Adrenal gland (tissue), 12 donors: ENCODE results near the gene OVOL2. TPM values are rescaled to one million over a fixed set of nuclear protein-coding genes. Genes with fewer than 3 reads are reported as not detected.

Experiments
- DNase-seq, 7 donors: peaks; one replicate each; pipeline ENCODE4 v3.0.0-alpha.2; 2019 to 2020
- H3K27ac ChIP-seq, 5 donors: fragments of 200-600 bp; sonication (generic) in 4 of 5; 1 replicate in 3 of 5; 2 replicates in 2 of 5; pipeline versions ENCODE4 v1.5.1 to v1.8.0; 2016 to 2020; ENCODE audit warnings: mild to moderate bottlenecking in 1 of 5
- H3K27me3 ChIP-seq: fragments of 200-600 bp; 2 replicates; pipeline ENCODE4 v1.8.0; 2021
- H3K36me3 ChIP-seq, 2 donors: fragments of 200-600 bp; replicated peaks in 1 of 2; 1 replicate in 1 of 2; 2 replicates in 1 of 2; pipeline versions ENCODE4 v1.5.1 to v1.8.0; 2018 to 2022
- H3K4me1 ChIP-seq, 2 donors: fragments of 200-600 bp; replicated peaks in 1 of 2; 1 replicate in 1 of 2; 2 replicates in 1 of 2; pipeline versions ENCODE4 v1.5.1 to v1.8.0; 2018 to 2021
- H3K4me3 ChIP-seq, 4 donors: fragments of 200-600 bp; sonication (generic) in 3 of 4; one replicate each; pipeline ENCODE4 v1.5.1; 2016 to 2018
- H3K9me3 ChIP-seq, 3 donors: fragments of 200-600 bp; sonication (generic) in 1 of 3; replicated peaks in 1 of 3; 1 replicate in 2 of 3; 2 replicates in 1 of 3; pipeline versions ENCODE4 v1.5.1 to v1.8.0; 2016 to 2021
- POLR2A ChIP-seq, 2 donors: fragments of 450-650 bp; IDR thresholded peaks; one replicate each; pipeline ENCODE4 v1.6.1; 2017; ENCODE audit warnings: antibody characterized with exemption in 2 of 2, mild to moderate bottlenecking in 2 of 2, moderate library complexity in 1 of 2
- WGBS, 4 donors: extraction: QIAGEN DNeasy Blood & Tissue Kit in 2 of 4; methylation state at CpG; one replicate each; pipeline versions ENCODE4 v1.1.5 to v1.1.7; 2013 to 2017; 5-methylcytosine and 5-hydroxymethylcytosine counted together
- intact Hi-C, 2 donors: fragments of 100-400 bp; cut with DNase I; formaldehyde crosslinking; loops; one replicate each; pipeline versions ENCODE4 v1.14.1 to v1.15.0; 2022 to 2023
- polyA plus RNA-seq, 3 donors: library from polyadenylated mRNA; stranded (reverse); fragments of 200-250 nt in 2 of 3; fragments of 350-450 nt in 1 of 3; fragmentation: Illumina TruSeq in 1 of 3; extraction: RNeasy Lipid Tissue Mini Kit (QIAGEN cat#74804) in 1 of 3; gene quantifications; one replicate each; pipeline ENCODE4 v1.2.3, GENCODE V29; 2013 to 2014
- total RNA-seq, 9 donors: library from RNA; depleted of rRNA in 4 of 9; stranded (reverse); fragments of >200 nt in 4 of 9; fragments of 120-200 nt in 1 of 9; fragmentation: NEBNext Ultra II Directional in 1 of 9; extraction: Animal tissue kit (Norgen Biotek cat#: 25700) in 1 of 9; gene quantifications; one replicate each; pipeline versions ENCODE4 v1.1.0 to v1.2.4, GENCODE V29; 2013 to 2023
- TF ChIP-seq, protein P1 (sequence below), 6 experiments: fragments of 450-650 bp in 4 of 6; fragments of 200-600 bp in 2 of 6; sonication (generic) in 1 of 6; IDR thresholded peaks; 1 replicate in 5 of 6; 2 replicates in 1 of 6; pipeline versions ENCODE4 v1.5.1 to v1.8.0; 2016 to 2021; ENCODE audit warnings: antibody characterized with exemption in 6 of 6, mild to moderate bottlenecking in 2 of 6, moderate library complexity in 1 of 6
- donor health status: healthy with polysubstance abuse.
- donor health status: Bipolar disorder and iron deficiency.
- donor health status: DM: yes; HTN: yes; CAD: no.
- donor health status: DM: no; HTN: no; CAD: no.
- donor health status: DM: no; HTN: no; CAD: no.
- donor health status: DM: yes; HTN: yes; CAD: no.

OVOL2 gene
- total and polyA plus RNA-seq, 12 donors = not detected

DNA sequence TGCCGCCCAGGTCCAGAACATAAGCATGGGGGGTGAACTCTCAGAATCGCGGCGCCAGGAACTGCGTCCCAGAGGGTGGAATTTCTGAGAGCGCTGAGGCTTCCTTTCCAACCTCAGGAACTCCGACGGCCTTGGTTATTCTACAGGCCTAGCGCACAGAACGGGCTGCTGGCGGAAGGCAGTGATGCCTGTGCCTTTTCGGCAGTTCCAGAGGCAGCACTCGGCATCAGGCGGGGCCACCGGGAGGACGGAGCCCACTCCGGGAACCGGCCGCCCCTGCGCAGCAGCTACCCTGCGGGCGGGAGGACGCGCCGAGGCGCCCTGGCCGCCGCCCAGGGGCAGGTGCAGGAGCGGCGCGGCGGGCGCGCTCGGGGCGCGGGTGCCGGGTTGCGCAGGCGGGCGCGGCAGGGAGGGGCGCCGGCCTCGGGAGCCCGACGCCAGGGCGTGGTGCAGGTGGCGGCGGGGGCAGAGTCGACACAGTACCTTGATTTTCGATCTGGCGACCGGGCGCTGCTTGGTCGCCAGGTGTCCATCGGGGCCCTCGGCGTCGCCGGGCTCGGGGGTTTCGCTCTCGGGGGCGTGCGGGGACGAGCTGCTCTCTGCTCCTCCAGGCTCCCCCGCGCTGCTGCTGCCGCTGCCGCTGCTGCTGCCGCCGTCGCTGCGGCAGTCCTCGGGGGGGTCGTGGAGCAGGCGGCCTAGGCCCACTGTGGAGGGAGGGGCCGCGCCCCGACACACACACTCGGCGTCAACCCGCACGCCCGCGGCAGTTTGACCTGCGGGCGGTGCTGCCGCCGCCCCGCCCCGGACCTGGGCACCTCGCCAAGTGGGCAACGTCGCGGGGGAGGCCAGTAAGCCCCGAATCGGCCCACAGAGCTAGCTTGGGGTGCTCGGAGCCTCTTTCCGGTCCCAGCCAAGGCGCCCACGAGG, 1.3 kb downstream of the OVOL2 start:
- Histone ChIP-seq H3K4me3 (peak overlapping the region in 2 of 4 donors; percentile 25 to 46), H3K27ac (no peak overlapping the region), H3K27me3 (peaks cover 61% of the 10 kb centered on the region), H3K9me3 (no peaks in the 10 kb centered on the region), H3K36me3 (no peaks in the 10 kb centered on the region), H3K4me1 (peaks cover 10 to 19% of the 10 kb centered on the region in 2 donors)
- TF ChIP-seq, protein P1, sequence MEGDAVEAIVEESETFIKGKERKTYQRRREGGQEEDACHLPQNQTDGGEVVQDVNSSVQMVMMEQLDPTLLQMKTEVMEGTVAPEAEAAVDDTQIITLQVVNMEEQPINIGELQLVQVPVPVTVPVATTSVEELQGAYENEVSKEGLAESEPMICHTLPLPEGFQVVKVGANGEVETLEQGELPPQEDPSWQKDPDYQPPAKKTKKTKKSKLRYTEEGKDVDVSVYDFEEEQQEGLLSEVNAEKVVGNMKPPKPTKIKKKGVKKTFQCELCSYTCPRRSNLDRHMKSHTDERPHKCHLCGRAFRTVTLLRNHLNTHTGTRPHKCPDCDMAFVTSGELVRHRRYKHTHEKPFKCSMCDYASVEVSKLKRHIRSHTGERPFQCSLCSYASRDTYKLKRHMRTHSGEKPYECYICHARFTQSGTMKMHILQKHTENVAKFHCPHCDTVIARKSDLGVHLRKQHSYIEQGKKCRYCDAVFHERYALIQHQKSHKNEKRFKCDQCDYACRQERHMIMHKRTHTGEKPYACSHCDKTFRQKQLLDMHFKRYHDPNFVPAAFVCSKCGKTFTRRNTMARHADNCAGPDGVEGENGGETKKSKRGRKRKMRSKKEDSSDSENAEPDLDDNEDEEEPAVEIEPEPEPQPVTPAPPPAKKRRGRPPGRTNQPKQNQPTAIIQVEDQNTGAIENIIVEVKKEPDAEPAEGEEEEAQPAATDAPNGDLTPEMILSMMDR (IDR thresholded peaks at IDR 0.05) = no peak
- TF ChIP-seq POLR2A (IDR thresholded peaks at IDR 0.05) = no peak
- no peak for DNase-seq
- intact Hi-C loops = no loop called here
- WGBS, 4 donors = 1 to 3% (median 2%) methylated on average over 17 to 102 of the region's 103 CpGs

DNA sequence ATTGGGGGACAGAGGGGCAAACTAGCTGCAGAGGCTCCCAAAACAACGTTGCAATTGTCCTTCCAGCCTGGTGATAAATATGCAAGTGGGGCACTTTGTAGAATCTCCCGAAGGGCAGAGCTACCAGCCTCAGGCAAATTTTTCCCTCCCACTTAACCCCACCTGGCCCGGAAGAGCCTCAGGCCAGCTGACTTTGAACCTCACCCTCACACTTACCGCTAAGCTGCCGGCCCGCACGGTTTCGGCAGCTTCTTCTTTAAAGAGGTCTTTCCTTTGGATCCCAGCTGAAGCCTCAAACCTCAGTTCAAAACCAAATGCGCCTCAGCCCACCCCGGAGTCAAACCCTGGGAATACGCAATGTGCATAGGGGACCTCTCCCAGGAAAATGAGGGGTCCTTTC, 2.5 kb downstream of the OVOL2 start:
- no peaks in the 10 kb centered on the region for H3K36me3 ChIP-seq
- 9 to 18% (median 16%) methylated on average over 5 to 11 of the region's 11 CpGs for WGBS, 4 donors
- H3K27ac ChIP-seq = no peak overlapping the region
- TF ChIP-seq, protein P1 (IDR thresholded peaks at IDR 0.05) = no peak
- TF ChIP-seq POLR2A (IDR thresholded peaks at IDR 0.05) = no peak
- H3K9me3 ChIP-seq = no peaks in the 10 kb centered on the region
- peaks cover 10 to 19% of the 10 kb centered on the region in 2 donors for H3K4me1 ChIP-seq
- peaks cover 57% of the 10 kb centered on the region for H3K27me3 ChIP-seq
- H3K4me3 ChIP-seq = no peak overlapping the region
- intact Hi-C loops = no loop called here
- no peak for DNase-seq

- 88 to 93% (median 92%) methylated on average over 4 of the region's 4 CpGs for WGBS, 4 donors
- H3K36me3 ChIP-seq = no peaks in the 10 kb centered on the region
- no peak for DNase-seq
- intact Hi-C loops = no loop called here
- no peaks in the 10 kb centered on the region for H3K9me3 ChIP-seq
- H3K4me1 ChIP-seq = peaks cover 10 to 14% of the 10 kb centered on the region in 2 donors
- TF ChIP-seq, protein P1 (IDR thresholded peaks at IDR 0.05) = no peak
- H3K27ac ChIP-seq = no peak overlapping the region
- peaks cover 41% of the 10 kb centered on the region for H3K27me3 ChIP-seq
- H3K4me3 ChIP-seq = no peak overlapping the region
Measured at GRCh38 chr20:18052856-18053255, 4.9 kb downstream of the OVOL2 start.

DNA sequence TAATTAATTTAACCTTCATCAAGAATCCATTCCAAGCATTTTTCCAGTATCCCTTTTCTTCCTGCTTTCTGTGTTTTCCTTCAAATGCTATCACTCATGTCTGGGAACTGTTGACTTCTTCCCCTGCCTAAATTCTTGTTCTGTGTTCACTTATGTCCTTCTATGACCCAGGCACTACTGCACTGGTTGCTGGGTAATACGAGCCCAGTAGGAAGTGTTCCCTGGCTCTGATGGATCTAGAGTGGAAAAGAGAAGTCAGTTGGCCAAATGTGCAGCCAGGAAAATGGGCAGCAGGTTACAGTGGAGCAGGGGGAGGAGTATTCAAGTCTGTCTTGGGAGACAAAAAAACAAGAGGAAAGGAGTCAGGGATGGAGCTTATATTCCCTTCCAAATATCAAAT, 7.1 kb downstream of the OVOL2 start:
- WGBS, 4 donors = 47 to 76% (median 52%) methylated on average over 1 of the region's 1 CpG
- Histone ChIP-seq H3K27ac (no peak overlapping the region), H3K4me3 (no peak overlapping the region), H3K27me3 (peaks cover 21% of the 10 kb centered on the region), H3K9me3 (no peaks in the 10 kb centered on the region), H3K36me3 (no peaks in the 10 kb centered on the region), H3K4me1 (no peaks in the 10 kb centered on the region)
- TF ChIP-seq, protein P1 (IDR thresholded peaks at IDR 0.05) = no peak
- no peak for TF ChIP-seq POLR2A (IDR thresholded peaks at IDR 0.05)
- intact Hi-C loops = no loop called here
- no peak for DNase-seq
